ENCODE data around the gene SYT6.
"Not testable (repeated sequence)": the region's sequence is repeated elsewhere in the genome, so short reads cannot be mapped to it uniquely, and the experiment has no call there.

The SYT6 gene

GRCh38 chr1:114072246-114072645, 81.4 kb downstream of the SYT6 start:
- DNase-seq (ENCODE audit: low read depth), result no peak

- DNase-seq (ENCODE audit: low read depth), result not testable (repeated sequence)
Measured at GRCh38 chr1:114069762-114070161, 83.9 kb downstream of the SYT6 start.

- DNase-seq (ENCODE audit: low read depth), result not testable (repeated sequence)
Measured at GRCh38 chr1:114068684-114069083, 85.0 kb downstream of the SYT6 start.

- not testable (repeated sequence) for DNase-seq (ENCODE audit: low read depth)
Measured at GRCh38 chr1:114065671-114066070, 88.0 kb downstream of the SYT6 start.

GRCh38 chr1:114063544-114063943, 90.1 kb downstream of the SYT6 start:
- DNase-seq (ENCODE audit: low read depth), result no peak

- no peak for DNase-seq (ENCODE audit: low read depth)
Measured at GRCh38 chr1:114062477-114063099, 91.1 kb downstream of the SYT6 start.

GRCh38 chr1:114061121-114061830, 92.4 kb downstream of the SYT6 start:
- DNase-seq (ENCODE audit: low read depth), result no peak

GRCh38 chr1:114058236-114058635, 95.4 kb downstream of the SYT6 start:
- DNase-seq (ENCODE audit: low read depth), result not testable (repeated sequence)

GRCh38 chr1:114054148-114054547, 99.5 kb downstream of the SYT6 start:
- DNase-seq (ENCODE audit: low read depth), result no peak

- no peak for DNase-seq (ENCODE audit: low read depth)
Measured at GRCh38 chr1:114048232-114048631, 105.4 kb downstream of the SYT6 start.

- no peak for DNase-seq (ENCODE audit: low read depth)
Measured at GRCh38 chr1:114043548-114043947, 110.1 kb downstream of the SYT6 start.

- DNase-seq (ENCODE audit: low read depth), result no peak
Measured at GRCh38 chr1:114043054-114043453, 110.6 kb downstream of the SYT6 start.

GRCh38 chr1:114040273-114041015, 113.2 kb downstream of the SYT6 start:
- peak; percentile 31 for DNase-seq (ENCODE audit: low read depth)

Data from GM04503 (cell line).